Testis (tissue), 3 donors: ENCODE results near the gene HOXD13. TPM values are rescaled to one million over a fixed set of nuclear protein-coding genes. Genes with fewer than 3 reads are reported as not detected.

Source experiments
- DNase-seq: peaks from one replicate; pipeline ENCODE4 v3.0.0-alpha.2; 2019
- H3K27ac ChIP-seq, 2 donors: fragments of 200-600 bp; sonication (generic); one replicate each; pipeline ENCODE4 v1.5.1; 2019
- H3K27me3 ChIP-seq: fragments of 200-600 bp; sonication (generic); one replicate; pipeline ENCODE4 v1.5.1; 2019
- H3K36me3 ChIP-seq: fragments of 200-600 bp; sonication (generic); one replicate; pipeline ENCODE4 v1.5.1; 2017; ENCODE audit warnings: low read depth; ENCODE audit errors: missing control alignments
- H3K4me1 ChIP-seq: fragments of 200-600 bp; sonication (generic); one replicate; pipeline ENCODE4 v1.5.1; 2019
- H3K4me3 ChIP-seq, 2 donors: fragments of 200-600 bp; sonication (generic); one replicate each; pipeline ENCODE4 v1.5.1; 2017 to 2019
- H3K9me3 ChIP-seq: fragments of 200-600 bp; sonication (generic); one replicate; pipeline ENCODE4 v1.5.1; 2017
- CTCF ChIP-seq, 3 experiments: fragments of 450-650 bp in 2 of 3; fragments of 200-600 bp in 1 of 3; sonication (generic) in 1 of 3; IDR thresholded peaks; one replicate each; pipeline ENCODE4 v1.5.1; 2016 to 2019; ENCODE audit warnings: antibody characterized with exemption in 3 of 3, mild to moderate bottlenecking in 2 of 3, moderate library complexity in 1 of 3
- POLR2A ChIP-seq: fragments of 450-650 bp; IDR thresholded peaks from one replicate; pipeline ENCODE4 v1.6.1; 2017; ENCODE audit warnings: antibody characterized with exemption, mild to moderate bottlenecking, moderate library complexity
- WGBS, 2 donors: methylation state at CpG; one replicate each; pipeline ENCODE4 v1.1.5; 2018; 5-methylcytosine and 5-hydroxymethylcytosine counted together
- intact Hi-C: fragments of 100-400 bp; cut with DNase I; formaldehyde crosslinking; loops from one replicate; pipeline ENCODE4 v1.15.1; 2023; ENCODE audit warnings: low total_unique reads
- polyA plus RNA-seq: library from polyadenylated mRNA; stranded (reverse); fragments of 350-450 nt; fragmentation: Illumina TruSeq; extraction: RNeasy Lipid Tissue Mini Kit (QIAGEN cat#74804); gene quantifications from one replicate; pipeline ENCODE4 v1.2.3, GENCODE V29; 2014; ENCODE audit warnings: low read depth, low replicate concordance; ENCODE audit not compliant: insufficient read depth
- total RNA-seq, 2 donors: library from RNA; depleted of rRNA; stranded (reverse); fragments of >200 nt; gene quantifications; one replicate each; pipeline ENCODE4 v1.2.3, GENCODE V29; 2016

The HOXD13 gene
- total and polyA plus RNA-seq, 3 donors from 2014 or later = 0.31 to 0.36 TPM; not detected in 1

GRCh38 chr2:176111846-176112374 is 19.4 kb downstream of the HOXD13 start:
- WGBS, 2 donors = 24 to 37% methylated on average over 27 to 29 of the region's 29 CpGs
- Histone ChIP-seq H3K36me3 (no peaks in the 10 kb centered on the region), H3K27ac (peak overlapping the region in 1 of 2 donors; percentile 44), H3K9me3 (no peaks in the 10 kb centered on the region), H3K4me1 (peaks cover 2% of the 10 kb centered on the region), H3K27me3 (no peaks in the 10 kb centered on the region), H3K4me3 (peak overlapping the region in 1 of 2 donors; percentile 1)
- intact Hi-C loops = no loop called here
- no peak for DNase-seq
- TF ChIP-seq CTCF (IDR thresholded peaks at IDR 0.05) (no peak), POLR2A (no peak)

- no peaks in the 10 kb centered on the region for H3K4me1 ChIP-seq
- DNase-seq = no peak
- peak overlapping the region in 1 of 2 donors; percentile 44 for H3K27ac ChIP-seq
- TF ChIP-seq CTCF (IDR thresholded peaks at IDR 0.05) = no peak
- no peak for TF ChIP-seq POLR2A
- intact Hi-C loops = no loop called here
- 32 to 43% methylated on average over 28 to 40 of the region's 40 CpGs for WGBS, 2 donors
- no peaks in the 10 kb centered on the region for H3K9me3 ChIP-seq
- H3K4me3 ChIP-seq = peak overlapping the region in 1 of 2 donors; percentile 1
- no peaks in the 10 kb centered on the region for H3K27me3 ChIP-seq
- H3K36me3 ChIP-seq = no peaks in the 10 kb centered on the region
Observed at GRCh38 chr2:176112375-176113302, 20.1 kb downstream of the HOXD13 start.

GRCh38 chr2:176114120-176114929 is 21.8 kb downstream of the HOXD13 start:
- Histone ChIP-seq H3K36me3 (no peaks in the 10 kb centered on the region), H3K9me3 (no peaks in the 10 kb centered on the region), H3K27me3 (no peaks in the 10 kb centered on the region), H3K4me3 (no peak overlapping the region), H3K4me1 (no peaks in the 10 kb centered on the region), H3K27ac (no peak overlapping the region)
- intact Hi-C loops = no loop called here
- no peak for DNase-seq
- 45 to 55% methylated on average over 26 of the region's 26 CpGs for WGBS, 2 donors
- no peak for TF ChIP-seq CTCF (IDR thresholded peaks at IDR 0.05)
- TF ChIP-seq POLR2A = no peak

GRCh38 chr2:176114930-176115625 is 22.6 kb downstream of the HOXD13 start:
- intact Hi-C loops = no loop called here
- H3K9me3 ChIP-seq = no peaks in the 10 kb centered on the region
- H3K27me3 ChIP-seq = no peaks in the 10 kb centered on the region
- H3K4me1 ChIP-seq = no peaks in the 10 kb centered on the region
- DNase-seq = no peak
- WGBS, 2 donors = 54 to 63% methylated on average over 16 of the region's 16 CpGs
- H3K27ac ChIP-seq = peak overlapping the region in 1 of 2 donors; percentile 87
- no peak overlapping the region for H3K4me3 ChIP-seq
- TF ChIP-seq POLR2A = no peak
- TF ChIP-seq CTCF (IDR thresholded peaks at IDR 0.05) = no peak
- H3K36me3 ChIP-seq = no peaks in the 10 kb centered on the region
